Epithelial cell of proximal tubule (primary cell): ENCODE measurements around the gene SPTBN2. TPM values are rescaled to one million over a fixed set of nuclear protein-coding genes. Genes with fewer than 3 reads are reported as not detected.

Experiments used
- DNase-seq: peaks from one replicate; pipeline ENCODE4 v3.0.0-alpha.2; 2011; ENCODE audit warnings: low read depth
- H3K4me3 ChIP-seq: 2 replicates; pipeline ENCODE4 v1.5.1; 2011; ENCODE audit warnings: low read depth, mild to moderate bottlenecking, low read length
- total RNA-seq: library from RNA; depleted of rRNA; stranded (reverse); fragments of >200 nt; gene quantifications from 2 replicates; pipeline ENCODE4 v1.2.3, GENCODE V29; 2015
- TF ChIP-seq, protein P1 (sequence below): conservative IDR thresholded peaks from 2 replicates; pipeline ENCODE4 v1.5.1; 2012; ENCODE audit warnings: low read depth, mild to moderate bottlenecking, low read length

SPTBN2 gene
- total RNA-seq, 1 donor from 2014 or later = 63.9 TPM

DNA sequence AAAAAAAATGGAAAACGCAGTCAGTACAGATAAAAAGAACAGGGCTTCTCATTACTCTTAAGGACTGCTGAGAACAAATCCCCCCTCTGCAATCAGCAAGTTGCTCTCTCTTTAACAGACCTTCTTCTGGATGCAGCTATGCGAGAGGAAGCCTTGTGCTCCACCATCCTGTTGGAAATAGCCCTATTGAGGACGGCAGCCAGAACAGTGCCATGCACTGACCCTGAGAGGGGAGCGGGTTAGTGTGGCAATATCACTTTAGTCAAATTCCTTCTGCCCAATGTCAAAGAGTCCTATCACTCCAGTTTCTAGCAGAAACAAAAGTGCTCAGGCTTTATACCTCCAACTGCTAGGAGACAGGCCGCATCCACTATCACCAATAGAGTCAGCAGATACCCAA lies 58.2 kb downstream of the SPTBN2 start:
- TF ChIP-seq, protein P1, sequence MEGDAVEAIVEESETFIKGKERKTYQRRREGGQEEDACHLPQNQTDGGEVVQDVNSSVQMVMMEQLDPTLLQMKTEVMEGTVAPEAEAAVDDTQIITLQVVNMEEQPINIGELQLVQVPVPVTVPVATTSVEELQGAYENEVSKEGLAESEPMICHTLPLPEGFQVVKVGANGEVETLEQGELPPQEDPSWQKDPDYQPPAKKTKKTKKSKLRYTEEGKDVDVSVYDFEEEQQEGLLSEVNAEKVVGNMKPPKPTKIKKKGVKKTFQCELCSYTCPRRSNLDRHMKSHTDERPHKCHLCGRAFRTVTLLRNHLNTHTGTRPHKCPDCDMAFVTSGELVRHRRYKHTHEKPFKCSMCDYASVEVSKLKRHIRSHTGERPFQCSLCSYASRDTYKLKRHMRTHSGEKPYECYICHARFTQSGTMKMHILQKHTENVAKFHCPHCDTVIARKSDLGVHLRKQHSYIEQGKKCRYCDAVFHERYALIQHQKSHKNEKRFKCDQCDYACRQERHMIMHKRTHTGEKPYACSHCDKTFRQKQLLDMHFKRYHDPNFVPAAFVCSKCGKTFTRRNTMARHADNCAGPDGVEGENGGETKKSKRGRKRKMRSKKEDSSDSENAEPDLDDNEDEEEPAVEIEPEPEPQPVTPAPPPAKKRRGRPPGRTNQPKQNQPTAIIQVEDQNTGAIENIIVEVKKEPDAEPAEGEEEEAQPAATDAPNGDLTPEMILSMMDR = no peak
- no peak overlapping the region for H3K4me3 ChIP-seq
- DNase-seq = no peak

DNA sequence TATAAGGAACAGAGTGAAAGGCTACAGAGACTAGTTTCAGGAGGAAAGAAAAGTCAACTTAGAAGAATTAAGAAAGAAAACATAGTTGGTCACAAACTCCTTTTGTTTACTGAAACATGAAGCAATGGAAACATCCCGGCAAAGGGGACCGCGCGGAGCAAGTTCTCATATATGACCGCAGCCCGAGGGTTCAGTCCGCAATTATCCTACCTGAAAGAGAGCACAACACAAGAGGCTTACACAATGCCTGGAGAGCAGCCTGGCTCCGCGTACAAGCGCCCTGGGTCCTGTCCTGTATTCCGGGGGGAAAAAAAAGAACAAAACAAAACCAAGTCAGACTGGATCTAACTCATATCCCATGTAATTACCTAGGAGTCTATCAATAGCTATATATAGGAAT lies 63.6 kb downstream of the SPTBN2 start:
- DNase-seq = no peak
- TF ChIP-seq, protein P1 = no peak
- H3K4me3 ChIP-seq = no peak overlapping the region

DNA sequence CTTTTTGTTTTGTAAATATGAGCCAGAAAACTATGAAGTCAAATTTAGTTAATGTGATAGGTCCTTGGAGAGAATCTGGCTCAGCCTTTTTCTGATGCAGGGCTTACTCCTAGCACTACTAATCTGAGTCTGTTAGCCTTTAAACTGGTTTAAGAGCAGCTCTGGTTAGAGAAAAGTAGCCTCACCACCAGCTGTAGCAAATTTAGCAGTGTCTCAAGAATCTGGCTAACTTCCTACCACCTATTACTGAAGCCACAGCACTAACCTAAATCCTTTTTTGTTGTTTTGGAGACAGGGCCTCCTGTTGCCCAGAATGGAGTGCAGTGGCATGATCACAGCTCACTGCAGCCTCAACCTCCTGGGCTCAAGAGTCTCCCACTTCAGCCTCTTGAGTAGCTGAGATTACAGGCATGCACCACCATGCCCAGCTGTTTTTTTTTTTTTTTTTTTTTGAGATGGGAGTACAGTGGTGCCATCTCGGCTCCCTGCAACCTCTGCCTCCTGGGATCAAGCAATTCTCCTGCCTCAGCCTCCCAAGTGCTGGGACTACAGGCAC lies 65.2 kb downstream of the SPTBN2 start:
- no peak for DNase-seq
- H3K4me3 ChIP-seq = no peak overlapping the region
- TF ChIP-seq, protein P1 = no peak

DNA sequence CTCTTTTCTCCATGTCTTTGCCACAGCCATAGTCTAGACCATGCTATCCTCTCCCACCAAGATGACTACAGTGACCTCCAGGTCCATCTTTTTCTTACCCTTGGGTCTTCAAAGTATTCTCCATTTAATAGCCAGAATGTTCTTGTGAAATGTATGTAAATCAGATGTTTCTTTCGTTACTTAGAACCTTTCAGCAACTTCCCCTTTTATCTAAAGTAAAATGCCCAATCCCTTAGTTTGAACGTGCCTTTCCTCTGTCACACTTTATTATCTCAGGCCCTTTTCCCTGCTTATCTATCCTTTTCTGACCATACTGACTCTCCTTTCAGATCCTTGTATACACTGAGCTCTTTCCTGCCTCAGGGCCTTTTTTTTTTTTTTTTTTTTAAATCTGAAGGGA lies 69.3 kb downstream of the SPTBN2 start:
- DNase-seq = no peak
- TF ChIP-seq, protein P1 = no peak
- no peak overlapping the region for H3K4me3 ChIP-seq

DNA sequence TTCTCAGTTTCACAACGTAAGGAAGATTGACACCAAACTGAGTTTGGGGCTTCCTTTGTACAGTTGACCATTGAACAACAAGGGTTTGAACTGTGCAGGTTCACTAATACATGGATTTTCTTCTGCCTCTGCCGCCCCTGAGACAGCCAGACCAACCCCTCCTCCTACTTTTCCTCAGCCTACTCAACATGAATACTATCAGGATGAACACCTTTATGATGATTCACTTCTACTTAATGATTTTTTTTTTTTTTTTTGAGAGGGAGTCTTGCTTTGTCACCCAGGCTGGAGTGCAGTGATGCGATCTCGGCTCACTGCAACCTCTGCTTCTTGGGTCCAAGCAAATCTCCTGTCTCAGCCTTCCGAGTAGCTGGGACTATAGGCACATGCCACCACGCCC lies 75.9 kb downstream of the SPTBN2 start:
- no peak overlapping the region for H3K4me3 ChIP-seq
- DNase-seq = no peak
- TF ChIP-seq, protein P1 = no peak

DNA sequence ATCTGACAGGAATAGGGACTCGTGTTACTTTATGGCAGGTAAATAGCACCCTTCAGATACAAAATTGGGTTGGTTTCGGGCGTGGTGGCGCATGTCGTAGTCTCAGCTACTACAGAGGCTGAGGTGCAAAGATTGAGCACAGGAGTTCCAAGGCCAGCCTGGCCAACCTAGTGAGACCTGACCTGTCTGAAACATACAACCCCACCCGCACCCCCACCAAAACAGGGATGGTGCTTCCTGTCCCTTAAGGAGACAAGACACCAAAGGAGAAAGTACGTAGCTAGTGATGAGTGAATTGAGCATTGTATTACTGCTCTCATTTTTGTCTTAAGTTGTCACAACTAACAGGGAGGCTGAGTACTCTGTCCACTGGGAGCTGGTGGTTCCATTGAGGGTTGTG lies 76.4 kb downstream of the SPTBN2 start:
- no peak overlapping the region for H3K4me3 ChIP-seq
- TF ChIP-seq, protein P1 = no peak
- no peak for DNase-seq

DNA sequence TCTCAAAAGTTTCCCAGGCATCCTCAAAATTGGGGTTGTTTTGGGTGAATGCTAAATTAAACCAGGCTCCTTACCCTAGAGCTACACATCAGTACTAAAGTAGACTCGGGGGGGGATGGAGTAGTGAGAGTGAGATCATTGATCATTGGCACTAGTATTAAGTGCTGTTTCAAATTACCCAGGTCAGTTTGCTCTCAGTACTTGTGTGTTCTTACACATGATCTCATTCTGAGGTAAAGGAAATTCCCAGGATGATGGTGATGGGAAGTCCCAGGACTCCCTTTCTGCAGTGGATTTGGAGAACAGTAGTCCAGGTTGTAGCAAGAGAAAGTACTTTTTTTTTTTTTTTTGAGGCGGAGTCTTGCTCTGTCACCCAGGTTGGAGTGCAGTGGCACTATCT lies 78.0 kb downstream of the SPTBN2 start:
- DNase-seq = no peak
- TF ChIP-seq, protein P1 = no peak
- no peak overlapping the region for H3K4me3 ChIP-seq
